CD14-positive monocyte (primary cell): Measurements from ENCODE around the gene PRKAR1B. TPM values are rescaled to one million over a fixed set of nuclear protein-coding genes. Genes with fewer than 3 reads are reported as not detected.

Experiments
- DNase-seq, 3 donors: peaks; one replicate each; pipeline ENCODE4 v3.0.0-alpha.2; 2011 to 2022
- H2AFZ ChIP-seq: 2 replicates; pipeline ENCODE4 v1.6.0; 2012; ENCODE audit warnings: mild to moderate bottlenecking, low read depth, low read length, inconsistent platforms; ENCODE audit not compliant: insufficient read depth, poor library complexity, severe bottlenecking
- H3K27ac ChIP-seq, 2 donors: 1 replicate in 1 of 2; 2 replicates in 1 of 2; pipeline ENCODE4 v1.5.1; 2012 to 2013; ENCODE audit warnings: low read length in 2 of 2, control low read depth in 1 of 2, inconsistent platforms in 1 of 2, low read depth in 1 of 2, mild to moderate bottlenecking in 1 of 2
- H3K27me3 ChIP-seq, 2 donors: one replicate each; pipeline versions ENCODE4 v1.6.0 to v1.6.1; 2011 to 2013; ENCODE audit warnings: low read length in 2 of 2; ENCODE audit not compliant: control insufficient read depth in 2 of 2, insufficient read depth in 2 of 2
- H3K36me3 ChIP-seq, 2 donors: replicated peaks in 1 of 2; 1 replicate in 1 of 2; 2 replicates in 1 of 2; pipeline versions ENCODE4 v1.5.1 to v1.6.1; 2012 to 2013; ENCODE audit warnings: low read length in 2 of 2, control low read depth in 1 of 2, inconsistent platforms in 1 of 2, mild to moderate bottlenecking in 1 of 2; ENCODE audit not compliant: insufficient read depth in 2 of 2, control insufficient read depth in 1 of 2
- H3K4me1 ChIP-seq, 2 donors: 1 replicate in 1 of 2; 2 replicates in 1 of 2; pipeline versions ENCODE4 v1.5.1 to v1.6.1; 2012 to 2013; ENCODE audit warnings: low read length in 2 of 2, control low read depth in 1 of 2, inconsistent platforms in 1 of 2, mild to moderate bottlenecking in 1 of 2, moderate library complexity in 1 of 2; ENCODE audit not compliant: insufficient read depth in 2 of 2, control insufficient read depth in 1 of 2
- H3K4me2 ChIP-seq: replicated peaks from 2 replicates; pipeline ENCODE3; 2012; ENCODE audit warnings: low read length, moderate library complexity, mild to moderate bottlenecking; ENCODE audit not compliant: poor library complexity, severe bottlenecking; ENCODE audit errors: extremely low read depth
- H3K4me3 ChIP-seq, 3 experiments: fragments of 200-600 bp in 1 of 3; sonication (generic) in 1 of 3; replicated peaks in 1 of 3; 1 replicate in 2 of 3; 2 replicates in 1 of 3; pipeline ENCODE4 v1.5.1; 2011 to 2013; ENCODE audit warnings: low read length in 3 of 3, mild to moderate bottlenecking in 3 of 3, control low read depth in 2 of 3, low read depth in 2 of 3, inconsistent platforms in 1 of 3, moderate library complexity in 1 of 3
- H3K79me2 ChIP-seq: 2 replicates; pipeline ENCODE4 v1.6.0; 2012; ENCODE audit warnings: mild to moderate bottlenecking, control low read depth, inconsistent platforms, low read length, moderate library complexity; ENCODE audit not compliant: insufficient read depth
- H3K9ac ChIP-seq: 2 replicates; pipeline ENCODE4 v1.6.0; 2017; ENCODE audit warnings: low read length, mild to moderate bottlenecking; ENCODE audit not compliant: insufficient read depth, poor library complexity, severe bottlenecking
- H3K9me3 ChIP-seq, 2 donors: replicated peaks in 1 of 2; 1 replicate in 1 of 2; 2 replicates in 1 of 2; pipeline versions ENCODE4 v1.5.1 to v1.6.1; 2012 to 2013; ENCODE audit warnings: low read length in 2 of 2, control low read depth in 1 of 2; ENCODE audit not compliant: control insufficient read depth in 1 of 2, insufficient read depth in 1 of 2
- H4K20me1 ChIP-seq: 2 replicates; pipeline ENCODE4 v1.6.0; 2012; ENCODE audit warnings: mild to moderate bottlenecking, low read length, control low read depth, moderate library complexity; ENCODE audit not compliant: insufficient read depth
- H3K27ac Mint-ChIP-seq, 7 donors: one replicate each; pipeline ENCODE4 v1.8.0; 2020; ENCODE audit warnings: mild to moderate bottlenecking in 7 of 7, mixed read lengths in 7 of 7, moderate library complexity in 6 of 7, inconsistent platforms in 2 of 7
- H3K27me3 Mint-ChIP-seq, 3 donors: one replicate each; pipeline ENCODE4 v1.8.0; 2021 to 2022; ENCODE audit warnings: low read depth in 3 of 3, mild to moderate bottlenecking in 3 of 3, mixed read lengths in 3 of 3, moderate library complexity in 3 of 3, inconsistent platforms in 1 of 3
- H3K36me3 Mint-ChIP-seq, 2 donors: one replicate each; pipeline ENCODE4 v1.8.0; 2020; ENCODE audit warnings: mixed read lengths in 2 of 2, inconsistent platforms in 1 of 2, mild to moderate bottlenecking in 1 of 2
- H3K4me1 Mint-ChIP-seq: one replicate; pipeline ENCODE4 v1.8.0; 2020; ENCODE audit warnings: mild to moderate bottlenecking, mixed read lengths
- H3K4me3 Mint-ChIP-seq, 2 donors: one replicate each; pipeline ENCODE4 v1.8.0; 2020; ENCODE audit warnings: mild to moderate bottlenecking in 2 of 2, mixed read lengths in 2 of 2, moderate library complexity in 1 of 2
- H3K9me3 Mint-ChIP-seq, 7 donors: one replicate each; pipeline ENCODE4 v1.8.0; 2020 to 2022; ENCODE audit warnings: mixed read lengths in 7 of 7, mild to moderate bottlenecking in 6 of 7, moderate library complexity in 6 of 7, inconsistent platforms in 2 of 7
- CTCF ChIP-seq: fragments of 200-600 bp; IDR thresholded peaks from one replicate; pipeline ENCODE4 v1.8.0; 2022; ENCODE audit warnings: antibody characterized with exemption, mild to moderate bottlenecking
- WGBS: methylation state at CpG from one replicate; pipeline ENCODE4 v1.1.5; 2013; ENCODE audit warnings: missing lambda C conversion rate; ENCODE audit not compliant: insufficient coverage; 5-methylcytosine and 5-hydroxymethylcytosine counted together
- intact Hi-C, 2 donors: fragments of 100-400 bp; cut with micrococcal nuclease; formaldehyde crosslinking; loops; one replicate each; pipeline versions ENCODE4 v1.15.0 to v1.15.1; 2023
- polyA plus RNA-seq, 3 donors: library from polyadenylated mRNA; depleted of rRNA in 1 of 3; unstranded in 2 of 3; stranded (reverse) in 1 of 3; fragments of 300-500 nt in 2 of 3; fragments of >200 nt in 1 of 3; fragmentation: Illumina TruSeq in 2 of 3; gene quantifications; 1 replicate in 2 of 3; 2 replicates in 1 of 3; pipeline ENCODE4 v1.2.3, GENCODE V29; 2012 to 2021

PRKAR1B gene
- polyA plus RNA-seq, 3 donors = 0.94 to 2.1 (median 1.1) TPM

DNA sequence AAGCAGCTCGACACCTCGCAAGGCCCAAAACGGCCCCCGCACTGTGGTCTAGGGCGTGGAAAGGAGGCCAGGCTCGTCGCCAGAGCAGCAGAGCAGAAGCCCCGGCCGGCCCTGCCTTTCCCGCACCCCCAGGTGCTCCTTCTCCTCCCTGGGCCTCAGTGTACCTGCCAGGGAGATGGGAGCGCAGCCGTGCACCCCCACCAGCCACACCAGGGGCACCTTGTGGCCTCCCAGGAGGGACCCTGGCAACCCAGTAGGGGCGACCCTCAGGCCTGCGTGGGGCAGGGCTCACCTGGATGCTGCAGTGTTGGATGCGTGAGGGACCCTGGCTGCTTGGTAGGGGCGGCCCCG, 217.0 kb downstream of the PRKAR1B start:
- intact Hi-C loops = no loop called here
- no peak overlapping the region for H3K27ac Mint-ChIP-seq

DNA sequence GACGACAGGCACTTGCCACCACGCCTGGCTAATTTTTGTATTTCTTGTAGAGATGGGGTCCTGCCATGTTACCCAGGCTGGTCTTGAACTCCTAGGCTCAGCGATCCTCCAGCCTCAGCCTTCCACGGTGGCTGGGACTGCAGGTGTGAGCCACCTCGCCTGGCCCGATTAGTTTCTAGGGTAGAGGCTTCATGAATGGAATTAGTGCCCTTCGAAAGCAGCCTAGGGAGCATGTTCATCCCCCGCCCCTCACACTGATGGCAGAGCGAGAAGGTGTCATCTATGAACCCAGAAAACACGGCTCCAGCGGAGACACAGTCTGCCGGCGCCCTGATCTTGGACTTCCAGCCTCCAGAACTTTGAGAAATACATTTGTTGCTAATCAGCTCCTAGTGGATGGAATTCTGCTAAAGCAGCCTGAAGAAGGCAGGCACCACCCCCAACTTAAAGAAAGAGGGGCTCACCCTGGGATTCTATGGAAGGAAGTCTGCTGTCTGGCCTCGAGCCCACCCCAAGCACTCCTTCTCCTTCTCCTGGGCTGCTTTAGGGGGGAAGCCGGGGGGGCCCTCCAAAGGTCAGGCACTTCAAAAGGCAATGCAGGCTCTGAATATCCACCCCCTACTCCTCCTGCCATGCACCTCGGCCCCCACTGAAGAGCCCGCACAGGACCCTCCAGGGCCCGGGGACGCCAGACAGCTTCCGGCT, 217.5 kb downstream of the PRKAR1B start:
- no peaks in the 10 kb centered on the region for H4K20me1 ChIP-seq
- Mint-ChIP-seq H3K4me1 (no peaks in the 10 kb centered on the region), H3K36me3 (no peaks in the 10 kb centered on the region), H3K27me3 (peaks cover 6 to 13% (median 11%) of the 10 kb centered on the region in 3 donors), H3K9me3 (peaks cover 0 to 2% (median 0%) of the 10 kb centered on the region in 7 donors), H3K27ac (no peak overlapping the region), H3K4me3 (no peak overlapping the region)
- 97% methylated on average over 15 of the region's 20 CpGs for WGBS
- no peak for TF ChIP-seq CTCF
- H3K36me3 ChIP-seq = no peaks in the 10 kb centered on the region
- H2AFZ ChIP-seq = no peak overlapping the region
- no peak for DNase-seq
- H3K9me3 ChIP-seq = peaks cover 0 to under 1% of the 10 kb centered on the region in 2 donors
- H3K4me3 ChIP-seq = no peak overlapping the region
- H3K4me2 ChIP-seq = no peak overlapping the region
- no peaks in the 10 kb centered on the region for H3K4me1 ChIP-seq
- no peaks in the 10 kb centered on the region for H3K79me2 ChIP-seq
- H3K27me3 ChIP-seq = peaks cover 0 to 2% of the 10 kb centered on the region in 2 donors
- intact Hi-C loops = no loop called here
- no peak overlapping the region for H3K27ac ChIP-seq
- no peak overlapping the region for H3K9ac ChIP-seq

More for the DNA sequence above, 217.0 kb downstream of the PRKAR1B start:
- no peak for TF ChIP-seq CTCF
- H3K9ac ChIP-seq = no peak overlapping the region
- no peaks in the 10 kb centered on the region for H3K36me3 ChIP-seq
- H3K9me3 ChIP-seq = peaks cover 0 to 5% of the 10 kb centered on the region in 2 donors
- 93% methylated on average over 14 of the region's 17 CpGs for WGBS
- no peaks in the 10 kb centered on the region for H4K20me1 ChIP-seq
- H3K27me3 ChIP-seq = peaks cover 0 to 8% of the 10 kb centered on the region in 2 donors
- Mint-ChIP-seq H3K27me3 (peaks cover 9 to 17% (median 16%) of the 10 kb centered on the region in 3 donors), H3K4me1 (no peaks in the 10 kb centered on the region), H3K4me3 (no peak overlapping the region), H3K9me3 (peaks cover 0 to 2% (median 0%) of the 10 kb centered on the region in 7 donors), H3K36me3 (no peaks in the 10 kb centered on the region)
- H2AFZ ChIP-seq = no peak overlapping the region
- DNase-seq = no peak
- H3K4me1 ChIP-seq = no peaks in the 10 kb centered on the region
- no peaks in the 10 kb centered on the region for H3K79me2 ChIP-seq
- H3K27ac ChIP-seq = no peak overlapping the region
- H3K4me2 ChIP-seq = no peak overlapping the region
- H3K4me3 ChIP-seq = no peak overlapping the region
